ENCODE results near the gene ZNF628.

The ZNF628 gene

DNA sequence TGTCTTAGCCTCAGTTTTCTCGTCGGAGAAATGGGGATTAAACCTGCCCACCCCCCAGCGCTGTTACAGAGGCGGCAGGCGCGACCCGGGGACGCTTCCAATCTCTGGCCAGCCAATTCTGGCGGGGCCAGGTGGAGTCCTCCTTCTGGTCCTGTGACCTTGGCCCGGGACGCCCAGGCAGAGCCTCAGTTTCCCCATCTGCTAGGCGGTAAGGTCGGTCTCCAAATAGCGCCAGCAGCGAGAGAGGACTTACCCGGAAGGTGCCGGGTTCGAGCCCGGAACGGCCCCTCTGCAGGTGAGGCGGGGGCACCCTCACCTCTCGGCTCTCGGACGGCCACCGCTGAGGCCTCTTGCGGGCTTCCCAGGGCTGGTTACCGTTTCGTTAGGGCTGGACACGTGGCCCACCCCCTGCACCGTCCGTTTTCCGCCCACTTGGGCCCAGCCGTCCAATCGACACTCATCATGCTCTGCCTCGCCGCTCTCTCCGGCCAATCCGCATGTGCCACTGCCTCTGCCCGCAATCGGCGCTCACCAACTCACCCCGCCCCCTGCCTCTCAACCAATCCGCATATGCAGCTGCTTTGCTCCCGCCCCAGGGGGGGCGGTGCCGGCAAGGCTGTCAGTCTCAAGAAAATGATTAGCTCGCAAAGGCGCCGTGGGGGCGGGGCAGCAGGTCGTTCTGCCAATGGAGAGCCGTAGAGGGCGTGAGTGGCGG is 15.0 kb upstream of the ZNF628 start, which contains the start of gene ISOC2:
ISOC2 (minus strand) TSS at position 384 of the 715 bp plus-strand sequence. CDS start 5,156 bp downstream, outside the sequence.
- H3K4me3 ChIP-seq (replicated peaks; ENCODE audit: low read depth, low read length): peak within 1 kb of the TSS; percentile 92
- TF ChIP-seq, protein P1, sequence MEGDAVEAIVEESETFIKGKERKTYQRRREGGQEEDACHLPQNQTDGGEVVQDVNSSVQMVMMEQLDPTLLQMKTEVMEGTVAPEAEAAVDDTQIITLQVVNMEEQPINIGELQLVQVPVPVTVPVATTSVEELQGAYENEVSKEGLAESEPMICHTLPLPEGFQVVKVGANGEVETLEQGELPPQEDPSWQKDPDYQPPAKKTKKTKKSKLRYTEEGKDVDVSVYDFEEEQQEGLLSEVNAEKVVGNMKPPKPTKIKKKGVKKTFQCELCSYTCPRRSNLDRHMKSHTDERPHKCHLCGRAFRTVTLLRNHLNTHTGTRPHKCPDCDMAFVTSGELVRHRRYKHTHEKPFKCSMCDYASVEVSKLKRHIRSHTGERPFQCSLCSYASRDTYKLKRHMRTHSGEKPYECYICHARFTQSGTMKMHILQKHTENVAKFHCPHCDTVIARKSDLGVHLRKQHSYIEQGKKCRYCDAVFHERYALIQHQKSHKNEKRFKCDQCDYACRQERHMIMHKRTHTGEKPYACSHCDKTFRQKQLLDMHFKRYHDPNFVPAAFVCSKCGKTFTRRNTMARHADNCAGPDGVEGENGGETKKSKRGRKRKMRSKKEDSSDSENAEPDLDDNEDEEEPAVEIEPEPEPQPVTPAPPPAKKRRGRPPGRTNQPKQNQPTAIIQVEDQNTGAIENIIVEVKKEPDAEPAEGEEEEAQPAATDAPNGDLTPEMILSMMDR (IDR thresholded peaks at IDR 0.05; ENCODE audit: low read depth, low read length, missing control alignments): no peak
- peak; percentile 98 for DNase-seq (ENCODE audit: extremely low read depth, low read depth)

DNA sequence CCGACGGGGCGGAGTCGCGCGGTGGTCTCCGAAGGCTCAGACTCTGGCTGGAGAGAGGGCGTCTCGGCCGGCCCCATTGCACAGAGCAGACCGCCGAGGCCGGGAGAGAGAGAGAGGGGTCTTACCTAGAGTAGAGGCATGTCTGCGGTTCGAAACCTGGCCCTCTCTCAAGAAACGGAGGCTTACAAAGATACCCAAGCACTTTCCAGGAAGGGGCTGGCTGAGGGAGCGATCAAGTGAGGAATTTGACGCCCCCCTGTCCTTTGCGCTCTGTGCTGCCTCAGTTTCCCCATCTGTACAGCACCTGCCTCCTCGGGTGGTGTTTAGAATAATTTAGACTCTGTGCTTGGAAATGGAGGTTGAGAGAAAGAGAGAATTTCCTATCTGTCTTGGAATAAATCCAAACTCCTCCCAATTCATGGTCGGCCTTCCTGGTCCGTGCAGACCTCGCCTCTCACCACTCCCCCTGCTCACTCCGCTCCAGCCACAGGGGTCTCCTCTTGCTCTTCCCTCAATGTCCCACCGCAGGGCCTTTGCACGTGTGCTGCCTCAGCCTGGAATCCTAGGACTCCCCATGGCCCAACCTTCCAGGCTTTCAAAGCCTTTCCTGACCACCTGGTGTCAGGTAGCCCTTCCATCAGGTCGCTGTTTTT is 14.3 kb upstream of the ZNF628 start:
- TF ChIP-seq, protein P1 (IDR thresholded peaks at IDR 0.05; ENCODE audit: low read depth, low read length, missing control alignments): no peak
- DNase-seq (ENCODE audit: extremely low read depth, low read depth): no peak
- H3K4me3 ChIP-seq (replicated peaks; ENCODE audit: low read depth, low read length): peak overlapping the region; percentile 92

DNA sequence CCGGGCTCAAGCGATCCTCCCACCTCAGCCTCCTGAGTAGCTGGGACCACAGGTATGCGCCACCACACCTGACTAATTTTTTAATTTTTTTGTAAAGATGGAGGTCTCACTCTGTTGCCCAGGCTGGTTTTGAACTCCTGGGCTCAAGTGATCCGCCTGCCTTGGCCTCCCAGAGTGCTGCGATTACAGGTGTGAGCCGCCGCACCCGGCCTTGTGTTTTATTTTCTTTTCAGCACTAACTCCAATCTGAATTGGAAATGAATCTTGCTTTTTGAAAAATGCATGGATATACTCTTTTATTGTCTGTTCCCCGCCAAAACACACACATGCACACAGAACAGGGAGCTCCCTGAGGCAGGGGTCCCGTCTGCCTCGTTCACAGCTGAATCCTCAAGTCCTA is 13.7 kb upstream of the ZNF628 start:
- no peak overlapping the region for H3K4me3 ChIP-seq (replicated peaks; ENCODE audit: low read depth, low read length)
- TF ChIP-seq, protein P1 (IDR thresholded peaks at IDR 0.05; ENCODE audit: low read depth, low read length, missing control alignments): no peak
- no peak for DNase-seq (ENCODE audit: extremely low read depth, low read depth)

DNA sequence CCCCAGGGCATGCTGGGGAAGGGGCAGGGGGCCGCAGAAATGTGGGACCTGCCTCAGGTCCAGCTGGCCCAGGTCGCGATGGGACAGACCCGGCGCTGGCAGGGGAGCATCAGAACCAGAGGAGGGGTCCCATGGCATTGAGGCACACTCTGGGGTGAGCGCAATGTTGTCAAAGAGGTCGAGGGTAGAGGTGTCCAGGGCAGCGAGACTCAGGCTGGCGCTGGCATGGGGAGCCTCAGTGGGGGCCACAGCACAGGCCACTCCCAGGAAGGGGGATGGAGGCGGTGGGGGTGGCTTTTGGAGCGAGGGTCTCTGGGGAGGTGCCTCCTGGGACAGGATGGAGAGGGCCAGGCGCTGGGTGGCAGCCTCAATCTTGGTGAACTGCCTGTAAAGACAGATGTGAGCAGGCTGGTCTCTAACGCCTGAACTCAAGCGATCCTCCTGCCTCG is 12.8 kb upstream of the ZNF628 start:
- H3K4me3 ChIP-seq (replicated peaks; ENCODE audit: low read depth, low read length): no peak overlapping the region
- DNase-seq (ENCODE audit: extremely low read depth, low read depth): no peak
- TF ChIP-seq, protein P1 (IDR thresholded peaks at IDR 0.05; ENCODE audit: low read depth, low read length, missing control alignments): no peak

DNA sequence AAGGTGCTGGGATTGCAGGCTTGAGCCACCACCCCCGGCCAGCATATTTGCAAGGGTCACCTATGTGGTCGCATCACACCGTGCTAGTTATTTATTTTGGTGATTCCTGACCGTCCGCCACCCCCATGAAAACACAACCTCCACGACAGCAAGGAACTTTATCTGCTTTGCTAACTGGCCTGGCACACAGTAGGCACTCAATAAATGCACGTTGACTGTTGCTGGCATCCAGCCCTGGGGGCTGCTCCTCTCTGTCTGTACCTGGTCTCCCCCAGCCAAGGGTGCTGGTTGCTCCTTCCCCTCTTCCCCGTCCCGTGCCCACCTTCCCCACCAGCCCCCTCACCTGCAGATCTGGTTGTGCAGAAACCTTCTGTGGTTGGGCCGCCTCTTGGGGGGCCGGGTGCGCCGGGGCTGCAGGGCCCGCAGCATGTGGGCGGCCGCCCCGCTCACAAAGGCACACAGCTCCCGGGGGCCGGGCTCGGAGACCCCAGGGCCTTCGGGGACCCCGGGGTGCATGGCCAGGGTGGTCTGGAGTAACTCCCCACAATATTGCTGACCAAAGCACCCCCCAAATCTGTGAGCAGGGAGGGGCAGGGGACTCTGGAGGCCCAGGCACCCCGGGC is 12.3 kb upstream of the ZNF628 start:
- TF ChIP-seq, protein P1 (IDR thresholded peaks at IDR 0.05; ENCODE audit: low read depth, low read length, missing control alignments): no peak
- H3K4me3 ChIP-seq (replicated peaks; ENCODE audit: low read depth, low read length): no peak overlapping the region
- DNase-seq (ENCODE audit: extremely low read depth, low read depth): no peak

DNA sequence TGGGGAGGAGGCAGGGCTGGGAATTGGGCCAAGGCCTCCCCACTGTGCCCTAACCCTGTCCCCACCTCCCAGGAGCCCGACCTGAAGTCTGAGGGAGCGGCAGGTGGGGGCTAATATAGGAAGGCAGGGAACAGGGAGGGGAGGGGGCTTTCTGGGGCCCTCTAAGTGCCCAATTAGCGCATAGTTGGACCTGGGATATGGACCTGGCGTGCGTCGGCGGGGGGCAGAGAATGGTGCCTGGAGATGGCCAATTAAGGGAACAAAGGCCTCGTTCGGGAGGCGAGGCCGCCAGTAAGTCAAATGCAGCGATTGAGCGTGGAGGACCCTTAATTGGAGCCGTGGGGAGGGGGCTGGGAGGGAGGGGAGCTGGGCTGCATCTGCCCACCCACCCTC is 11.8 kb upstream of the ZNF628 start, which contains the start of gene C19orf85:
C19orf85 (minus strand) TSS at position 90 of the 393 bp plus-strand sequence. CDS start 197 bp downstream, outside the sequence.
- DNase-seq (ENCODE audit: extremely low read depth, low read depth): no peak
- H3K4me3 ChIP-seq (replicated peaks; ENCODE audit: low read depth, low read length): no peak within 1 kb of the TSS
- TF ChIP-seq, protein P1 (IDR thresholded peaks at IDR 0.05; ENCODE audit: low read depth, low read length, missing control alignments): no peak

Measured in HFF-Myc (cell line).